ENCODE data around the gene LRRC52.

DNA sequence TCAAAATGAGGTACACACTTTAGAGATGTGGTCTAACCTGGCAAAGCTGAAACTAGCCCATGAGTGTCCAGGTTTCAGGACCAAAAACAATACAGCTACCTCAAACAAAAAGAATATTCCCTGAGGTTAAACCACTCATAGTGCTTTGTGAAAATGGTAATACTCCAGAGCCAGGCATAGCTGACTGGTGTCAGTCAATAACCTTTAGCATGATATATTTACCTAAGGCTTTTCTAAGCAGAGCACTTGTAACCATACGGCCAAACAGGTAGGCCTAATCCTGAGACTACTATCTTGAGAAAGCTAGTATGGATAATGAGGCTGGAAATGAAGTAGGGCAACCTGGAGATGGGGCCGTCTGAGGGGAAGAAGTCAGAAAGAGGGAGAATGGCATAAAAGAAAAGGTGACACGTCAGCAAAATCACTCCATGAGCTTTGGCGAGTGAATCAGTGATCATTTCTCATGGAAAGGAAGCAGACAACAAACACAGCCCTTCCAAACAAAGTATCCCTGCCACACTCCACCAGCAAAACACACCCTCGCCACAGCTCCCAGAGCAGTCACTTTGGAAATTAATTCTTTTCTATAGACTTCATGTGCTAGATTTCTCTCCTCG, 1.7 kb upstream of the LRRC52 start:
- TF ChIP-seq, protein P1, sequence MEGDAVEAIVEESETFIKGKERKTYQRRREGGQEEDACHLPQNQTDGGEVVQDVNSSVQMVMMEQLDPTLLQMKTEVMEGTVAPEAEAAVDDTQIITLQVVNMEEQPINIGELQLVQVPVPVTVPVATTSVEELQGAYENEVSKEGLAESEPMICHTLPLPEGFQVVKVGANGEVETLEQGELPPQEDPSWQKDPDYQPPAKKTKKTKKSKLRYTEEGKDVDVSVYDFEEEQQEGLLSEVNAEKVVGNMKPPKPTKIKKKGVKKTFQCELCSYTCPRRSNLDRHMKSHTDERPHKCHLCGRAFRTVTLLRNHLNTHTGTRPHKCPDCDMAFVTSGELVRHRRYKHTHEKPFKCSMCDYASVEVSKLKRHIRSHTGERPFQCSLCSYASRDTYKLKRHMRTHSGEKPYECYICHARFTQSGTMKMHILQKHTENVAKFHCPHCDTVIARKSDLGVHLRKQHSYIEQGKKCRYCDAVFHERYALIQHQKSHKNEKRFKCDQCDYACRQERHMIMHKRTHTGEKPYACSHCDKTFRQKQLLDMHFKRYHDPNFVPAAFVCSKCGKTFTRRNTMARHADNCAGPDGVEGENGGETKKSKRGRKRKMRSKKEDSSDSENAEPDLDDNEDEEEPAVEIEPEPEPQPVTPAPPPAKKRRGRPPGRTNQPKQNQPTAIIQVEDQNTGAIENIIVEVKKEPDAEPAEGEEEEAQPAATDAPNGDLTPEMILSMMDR (IDR thresholded peaks at IDR 0.05), result no peak
- TF ChIP-seq POLR2A (IDR thresholded peaks at IDR 0.05), result no peak

Data from testis (tissue), 2 donors.